K562 (cell line): ENCODE data around the gene HDGFL2. TPM values are rescaled to one million over a fixed set of nuclear protein-coding genes. Genes with fewer than 3 reads are reported as not detected.

Source experiments
- CBX1 ChIP-seq: sonication (generic); IDR thresholded peaks from 2 replicates; pipeline ENCODE4 v1.6.1; 2016; ENCODE audit warnings: antibody characterized with exemption, low read depth, mild to moderate bottlenecking
- DACH1 ChIP-seq: fragments of 450-650 bp; IDR thresholded peaks from 2 replicates; pipeline ENCODE4 v1.6.1; 2018; ENCODE audit not compliant: partially characterized antibody
- EHMT2 ChIP-seq: fragments of 450-650 bp; IDR thresholded peaks from 2 replicates; pipeline ENCODE4 v1.6.1; 2018; ENCODE audit warnings: antibody characterized with exemption
- ETV1 ChIP-seq: fragments of 450-650 bp; conservative IDR thresholded peaks from 2 replicates; pipeline ENCODE4 v1.6.1; 2016; ENCODE audit warnings: missing genetic modification characterization, control low read depth, low read depth, missing compliant biosample characterization
- HINFP ChIP-seq: fragments of 450-650 bp; conservative IDR thresholded peaks from 2 replicates; pipeline ENCODE4 v1.6.1; 2016; ENCODE audit warnings: missing genetic modification characterization, low read depth, mild to moderate bottlenecking, control low read depth, missing compliant biosample characterization
- KDM2B ChIP-seq: fragments of 250-450 bp; sonication (Bioruptor Pico); IDR thresholded peaks from 2 replicates; pipeline ENCODE4 v1.8.0; 2021; ENCODE audit warnings: mild to moderate bottlenecking, moderate library complexity
- MCM5 ChIP-seq: fragments of 450-650 bp; IDR thresholded peaks from 2 replicates; pipeline ENCODE4 v1.6.1; 2016; ENCODE audit warnings: low read depth
- PHF21A ChIP-seq: fragments of 450-650 bp; IDR thresholded peaks from 2 replicates; pipeline ENCODE4 v1.6.1; 2017; ENCODE audit warnings: low read depth, borderline replicate concordance
- PRMT5 ChIP-seq: sonication (generic); formaldehyde crosslinking; IDR thresholded peaks from 2 replicates; pipeline ENCODE4 v1.5.0; 2020; ENCODE audit warnings: missing genetic modification reagents
- RBBP5 ChIP-seq: fragments of 200-600 bp; sonication (generic); IDR thresholded peaks from 2 replicates; pipeline ENCODE4 v1.6.1; 2012; ENCODE audit warnings: borderline replicate concordance, mild to moderate bottlenecking, low read length, control low read depth, inconsistent platforms; ENCODE audit not compliant: insufficient read depth, poor library complexity, severe bottlenecking
- SMAD3 ChIP-seq: fragments of 450-650 bp; formaldehyde crosslinking; conservative IDR thresholded peaks from 2 replicates; pipeline ENCODE4 v1.4.0; 2020; ENCODE audit warnings: mild to moderate bottlenecking
- TEAD2 ChIP-seq: fragments of 450-650 bp; IDR thresholded peaks from 2 replicates; pipeline ENCODE4 v1.6.1; 2016; ENCODE audit warnings: missing genetic modification characterization, control low read depth, missing compliant biosample characterization
- ZNF140 ChIP-seq: fragments of 250-450 bp; sonication (Bioruptor Pico); IDR thresholded peaks from 2 replicates; pipeline ENCODE4 v1.8.0; 2021; ENCODE audit warnings: moderate library complexity, mild to moderate bottlenecking, inconsistent platforms
- ZNF75A ChIP-seq: fragments of 450-650 bp; formaldehyde crosslinking; IDR thresholded peaks from 2 replicates; pipeline ENCODE4 v1.4.0; 2020; ENCODE audit warnings: mild to moderate bottlenecking
- polyA plus RNA-seq, 8 experiments: library from polyadenylated mRNA; depleted of rRNA in 4 of 8; stranded (reverse) in 5 of 8; unstranded in 3 of 8; fragments of >200 nt; fragmentation: Nextera tagmentation in 2 of 8; fragmentation: Illumina TruSeq in 1 of 8; extraction: Ambion mirVana in 2 of 8; extraction: Trizol in 1 of 8; gene quantifications; 2 replicates each; pipeline versions ENCODE4 v1.2.1 to v1.2.3, GENCODE V29; 2011 to 2014; ENCODE audit warnings: inconsistent platforms in 1 of 8, missing spikeins in 1 of 8
- total RNA-seq, 7 experiments: library from RNA; depleted of rRNA in 6 of 7; stranded (reverse); fragments of >200 nt in 6 of 7; fragmentation: Illumina TruSeq in 2 of 7; extraction: Trizol in 2 of 7; gene quantifications; 2 replicates each; pipeline versions ENCODE4 v1.2.1 to v1.2.3, GENCODE V29; 2011 to 2021; ENCODE audit warnings: low replicate concordance in 1 of 7
- TF ChIP-seq, protein P1 (sequence below): fragments of 450-650 bp; IDR thresholded peaks from 2 replicates; pipeline ENCODE4 v1.6.1; 2016; ENCODE audit warnings: low read depth, mild to moderate bottlenecking, moderate library complexity
- TF ChIP-seq, protein P2 (sequence below): fragments of 250-450 bp; sonication (Bioruptor Pico); IDR thresholded peaks from 2 replicates; pipeline ENCODE4 v1.5.0; 2021
- TF ChIP-seq, protein P3 (sequence below): sonication (generic); formaldehyde crosslinking; IDR thresholded peaks from 2 replicates; pipeline ENCODE4 v1.8.0; 2022; ENCODE audit warnings: missing genetic modification reagents, mild to moderate bottlenecking, borderline replicate concordance
- TF ChIP-seq, protein P4 (sequence below): fragments of 450-650 bp; IDR thresholded peaks from 2 replicates; pipeline ENCODE4 v1.6.1; 2016; ENCODE audit warnings: borderline replicate concordance
- TF ChIP-seq, protein P5 (sequence below): fragments of 450-650 bp; IDR thresholded peaks from one replicate; pipeline ENCODE4 v1.6.1; 2018; ENCODE audit warnings: mild to moderate bottlenecking, moderate library complexity; ENCODE audit not compliant: partially characterized antibody

The HDGFL2 gene
- total and polyA plus RNA-seq, 9 of the 15 experiments (the other 6 are each of a cell fraction or from before 2014, with no cell fraction given) = 0.13 to 61.7 (median 16.0) TPM

DNA sequence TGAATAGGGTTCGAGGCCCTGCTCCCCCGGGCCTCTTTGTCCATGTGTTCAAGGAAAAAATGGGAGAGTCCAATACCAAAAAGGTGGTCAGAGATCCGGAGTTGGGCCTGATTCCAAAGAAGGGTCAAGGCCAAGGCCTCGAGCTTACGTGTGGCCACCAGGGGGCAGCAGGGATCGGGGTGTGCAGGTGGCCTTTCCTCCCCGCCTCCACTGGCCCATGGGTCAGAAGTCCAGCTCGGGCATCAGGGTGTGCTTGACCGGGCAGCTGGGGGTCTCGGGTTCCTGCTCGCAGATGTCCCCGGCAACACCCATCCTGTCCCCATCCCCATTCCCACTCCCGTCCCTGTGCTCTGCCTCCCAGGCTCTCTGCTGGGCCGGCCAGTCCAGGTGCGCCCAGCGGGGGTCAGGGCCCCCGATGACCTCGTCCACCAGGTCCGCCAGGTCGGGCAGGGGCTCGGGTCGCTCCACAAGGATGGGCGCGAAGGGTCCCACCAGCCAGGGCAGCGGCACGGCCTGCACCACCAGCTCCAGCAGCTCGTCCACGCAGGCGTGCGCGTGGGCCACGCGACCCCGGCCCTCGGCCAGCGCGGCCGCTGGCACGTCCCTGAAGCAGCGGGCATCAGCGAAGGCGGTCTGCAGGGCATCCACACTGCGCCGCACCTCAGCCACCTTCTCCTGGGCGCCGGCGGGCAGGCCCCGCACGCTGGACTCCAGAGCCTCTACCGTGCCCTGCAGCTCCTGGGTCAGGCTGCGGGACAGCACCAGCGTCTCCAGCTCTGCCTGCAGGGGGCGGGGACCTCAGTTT, 51.4 kb downstream of the HDGFL2 start (continued):
- TF ChIP-seq, protein P1, sequence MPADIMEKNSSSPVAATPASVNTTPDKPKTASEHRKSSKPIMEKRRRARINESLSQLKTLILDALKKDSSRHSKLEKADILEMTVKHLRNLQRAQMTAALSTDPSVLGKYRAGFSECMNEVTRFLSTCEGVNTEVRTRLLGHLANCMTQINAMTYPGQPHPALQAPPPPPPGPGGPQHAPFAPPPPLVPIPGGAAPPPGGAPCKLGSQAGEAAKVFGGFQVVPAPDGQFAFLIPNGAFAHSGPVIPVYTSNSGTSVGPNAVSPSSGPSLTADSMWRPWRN = no peak
- TF ChIP-seq HINFP (tag) = no peak
- no peak for TF ChIP-seq TEAD2
- TF ChIP-seq SMAD3 (CRISPR knock-in tag) = no peak
- 0 out of 2 replicates have a peak, but pooled peaks have one; percentile 17 for TF ChIP-seq ETV1 (tag)
- no peak for TF ChIP-seq ZNF140 (CRISPR knock-in tag)
- TF ChIP-seq, protein P2, sequence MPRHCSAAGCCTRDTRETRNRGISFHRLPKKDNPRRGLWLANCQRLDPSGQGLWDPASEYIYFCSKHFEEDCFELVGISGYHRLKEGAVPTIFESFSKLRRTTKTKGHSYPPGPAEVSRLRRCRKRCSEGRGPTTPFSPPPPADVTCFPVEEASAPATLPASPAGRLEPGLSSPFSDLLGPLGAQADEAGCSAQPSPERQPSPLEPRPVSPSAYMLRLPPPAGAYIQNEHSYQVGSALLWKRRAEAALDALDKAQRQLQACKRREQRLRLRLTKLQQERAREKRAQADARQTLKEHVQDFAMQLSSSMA (CRISPR knock-in tag) = no peak
- TF ChIP-seq MCM5 = no peak
- TF ChIP-seq KDM2B (CRISPR knock-in tag) = no peak
- TF ChIP-seq, protein P3, sequence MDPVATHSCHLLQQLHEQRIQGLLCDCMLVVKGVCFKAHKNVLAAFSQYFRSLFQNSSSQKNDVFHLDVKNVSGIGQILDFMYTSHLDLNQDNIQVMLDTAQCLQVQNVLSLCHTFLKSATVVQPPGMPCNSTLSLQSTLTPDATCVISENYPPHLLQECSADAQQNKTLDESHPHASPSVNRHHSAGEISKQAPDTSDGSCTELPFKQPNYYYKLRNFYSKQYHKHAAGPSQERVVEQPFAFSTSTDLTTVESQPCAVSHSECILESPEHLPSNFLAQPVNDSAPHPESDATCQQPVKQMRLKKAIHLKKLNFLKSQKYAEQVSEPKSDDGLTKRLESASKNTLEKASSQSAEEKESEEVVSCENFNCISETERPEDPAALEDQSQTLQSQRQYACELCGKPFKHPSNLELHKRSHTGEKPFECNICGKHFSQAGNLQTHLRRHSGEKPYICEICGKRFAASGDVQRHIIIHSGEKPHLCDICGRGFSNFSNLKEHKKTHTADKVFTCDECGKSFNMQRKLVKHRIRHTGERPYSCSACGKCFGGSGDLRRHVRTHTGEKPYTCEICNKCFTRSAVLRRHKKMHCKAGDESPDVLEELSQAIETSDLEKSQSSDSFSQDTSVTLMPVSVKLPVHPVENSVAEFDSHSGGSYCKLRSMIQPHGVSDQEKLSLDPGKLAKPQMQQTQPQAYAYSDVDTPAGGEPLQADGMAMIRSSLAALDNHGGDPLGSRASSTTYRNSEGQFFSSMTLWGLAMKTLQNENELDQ (CRISPR knock-in tag) = no peak
- no peak for TF ChIP-seq RBBP5
- TF ChIP-seq, protein P4, sequence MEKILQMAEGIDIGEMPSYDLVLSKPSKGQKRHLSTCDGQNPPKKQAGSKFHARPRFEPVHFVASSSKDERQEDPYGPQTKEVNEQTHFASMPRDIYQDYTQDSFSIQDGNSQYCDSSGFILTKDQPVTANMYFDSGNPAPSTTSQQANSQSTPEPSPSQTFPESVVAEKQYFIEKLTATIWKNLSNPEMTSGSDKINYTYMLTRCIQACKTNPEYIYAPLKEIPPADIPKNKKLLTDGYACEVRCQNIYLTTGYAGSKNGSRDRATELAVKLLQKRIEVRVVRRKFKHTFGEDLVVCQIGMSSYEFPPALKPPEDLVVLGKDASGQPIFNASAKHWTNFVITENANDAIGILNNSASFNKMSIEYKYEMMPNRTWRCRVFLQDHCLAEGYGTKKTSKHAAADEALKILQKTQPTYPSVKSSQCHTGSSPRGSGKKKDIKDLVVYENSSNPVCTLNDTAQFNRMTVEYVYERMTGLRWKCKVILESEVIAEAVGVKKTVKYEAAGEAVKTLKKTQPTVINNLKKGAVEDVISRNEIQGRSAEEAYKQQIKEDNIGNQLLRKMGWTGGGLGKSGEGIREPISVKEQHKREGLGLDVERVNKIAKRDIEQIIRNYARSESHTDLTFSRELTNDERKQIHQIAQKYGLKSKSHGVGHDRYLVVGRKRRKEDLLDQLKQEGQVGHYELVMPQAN = no peak
- TF ChIP-seq DACH1 = no peak
- no peak for TF ChIP-seq EHMT2
- no peak for TF ChIP-seq ZNF75A (CRISPR knock-in tag)
- TF ChIP-seq PHF21A = no peak
- TF ChIP-seq, protein P5, sequence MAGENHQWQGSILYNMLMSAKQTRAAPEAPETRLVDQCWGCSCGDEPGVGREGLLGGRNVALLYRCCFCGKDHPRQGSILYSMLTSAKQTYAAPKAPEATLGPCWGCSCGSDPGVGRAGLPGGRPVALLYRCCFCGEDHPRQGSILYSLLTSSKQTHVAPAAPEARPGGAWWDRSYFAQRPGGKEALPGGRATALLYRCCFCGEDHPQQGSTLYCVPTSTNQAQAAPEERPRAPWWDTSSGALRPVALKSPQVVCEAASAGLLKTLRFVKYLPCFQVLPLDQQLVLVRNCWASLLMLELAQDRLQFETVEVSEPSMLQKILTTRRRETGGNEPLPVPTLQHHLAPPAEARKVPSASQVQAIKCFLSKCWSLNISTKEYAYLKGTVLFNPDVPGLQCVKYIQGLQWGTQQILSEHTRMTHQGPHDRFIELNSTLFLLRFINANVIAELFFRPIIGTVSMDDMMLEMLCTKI = no peak
- no peak for TF ChIP-seq PRMT5 (CRISPR knock-in tag)
- TF ChIP-seq CBX1 = no peak
